ENCODE results near the gene GLYAT. TPM values are rescaled to one million over a fixed set of nuclear protein-coding genes. Genes with fewer than 3 reads are reported as not detected.

GLYAT gene
- total RNA-seq, 4 donors from 2014 or later = not detected

DNA sequence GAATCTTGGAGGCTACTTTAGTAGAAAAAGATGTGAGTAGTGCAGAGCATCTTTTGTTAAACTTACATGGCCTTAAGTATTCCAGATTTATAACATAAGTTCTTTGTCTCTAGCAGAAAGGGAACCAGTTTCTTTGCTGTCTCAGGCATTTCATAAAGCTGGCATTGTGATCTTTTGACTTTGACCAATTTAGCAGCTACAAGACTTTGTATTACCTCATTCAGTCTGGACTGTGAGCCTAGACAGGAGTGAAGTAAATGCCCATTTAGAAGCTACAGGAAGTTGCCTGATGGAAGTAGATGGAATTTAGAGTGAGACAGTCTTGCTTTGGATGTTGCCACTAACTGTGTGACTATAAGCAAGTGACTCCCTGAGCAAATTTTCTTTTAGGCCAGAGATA is 25.7 kb upstream of the GLYAT start:
- Histone ChIP-seq H3K9me3 (no peaks in the 10 kb centered on the region), H3K4me3 (no peak overlapping the region), H3K4me1 (no peaks in the 10 kb centered on the region), H3K27ac (no peak overlapping the region), H3K36me3 (no peaks in the 10 kb centered on the region), H3K27me3 (no peaks in the 10 kb centered on the region)
- intact Hi-C loops (cut with DNase I; ENCODE audit: low total_unique reads) = no loop called here
- no peak for TF ChIP-seq EP300 (IDR thresholded peaks at IDR 0.05; ENCODE audit: low read depth)
- TF ChIP-seq POLR2A (IDR thresholded peaks at IDR 0.05) = no peak
- TF ChIP-seq, protein P1, sequence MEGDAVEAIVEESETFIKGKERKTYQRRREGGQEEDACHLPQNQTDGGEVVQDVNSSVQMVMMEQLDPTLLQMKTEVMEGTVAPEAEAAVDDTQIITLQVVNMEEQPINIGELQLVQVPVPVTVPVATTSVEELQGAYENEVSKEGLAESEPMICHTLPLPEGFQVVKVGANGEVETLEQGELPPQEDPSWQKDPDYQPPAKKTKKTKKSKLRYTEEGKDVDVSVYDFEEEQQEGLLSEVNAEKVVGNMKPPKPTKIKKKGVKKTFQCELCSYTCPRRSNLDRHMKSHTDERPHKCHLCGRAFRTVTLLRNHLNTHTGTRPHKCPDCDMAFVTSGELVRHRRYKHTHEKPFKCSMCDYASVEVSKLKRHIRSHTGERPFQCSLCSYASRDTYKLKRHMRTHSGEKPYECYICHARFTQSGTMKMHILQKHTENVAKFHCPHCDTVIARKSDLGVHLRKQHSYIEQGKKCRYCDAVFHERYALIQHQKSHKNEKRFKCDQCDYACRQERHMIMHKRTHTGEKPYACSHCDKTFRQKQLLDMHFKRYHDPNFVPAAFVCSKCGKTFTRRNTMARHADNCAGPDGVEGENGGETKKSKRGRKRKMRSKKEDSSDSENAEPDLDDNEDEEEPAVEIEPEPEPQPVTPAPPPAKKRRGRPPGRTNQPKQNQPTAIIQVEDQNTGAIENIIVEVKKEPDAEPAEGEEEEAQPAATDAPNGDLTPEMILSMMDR (IDR thresholded peaks at IDR 0.05) = no peak
- TF ChIP-seq POLR2AphosphoS5 (IDR thresholded peaks at IDR 0.05) = no peak
- in situ Hi-C loops (cut with MboI; ENCODE audit: low pct_ligation_motif_present in 1 of 4, low pct_unique_long_range_greater_than_20kb in 1 of 4, low sequenced_read_pairs in 3 of 4) = no loop called here
- DNase-seq = no peak

DNA sequence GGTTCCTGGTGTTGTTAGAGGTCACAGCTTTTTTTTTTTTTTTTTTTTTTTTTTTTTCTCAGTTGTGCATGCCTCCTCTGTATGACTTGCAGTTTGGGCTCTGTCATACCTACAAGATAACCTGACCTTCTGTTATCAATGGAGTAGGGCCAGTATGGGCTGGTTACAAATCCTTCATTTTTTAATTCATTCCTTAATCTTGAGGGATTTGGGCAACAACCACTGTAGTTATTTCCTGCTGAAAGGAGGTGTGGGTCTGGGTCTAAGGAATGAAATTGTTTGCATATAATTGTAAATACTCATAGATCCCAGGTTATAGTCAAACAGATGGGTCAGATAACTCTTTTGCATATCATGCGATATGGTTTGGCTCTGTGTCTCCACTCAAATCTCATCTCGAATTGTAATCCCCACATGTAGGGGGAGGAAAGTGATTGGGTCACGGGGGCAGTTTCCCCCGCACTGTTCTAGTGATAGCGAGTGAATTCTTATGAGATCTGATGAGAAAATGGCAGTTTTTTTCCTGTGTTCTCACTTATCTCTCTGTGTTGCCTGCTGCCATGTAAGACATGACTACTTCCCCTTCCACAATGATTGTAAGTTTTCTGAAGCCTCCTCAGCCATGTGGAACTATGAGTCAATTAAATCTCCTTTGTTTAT is 14.1 kb upstream of the GLYAT start:
- in situ Hi-C loops (cut with MboI; ENCODE audit: low pct_ligation_motif_present in 1 of 4, low pct_unique_long_range_greater_than_20kb in 1 of 4, low sequenced_read_pairs in 3 of 4) (no loop called here), intact Hi-C loops (cut with DNase I; ENCODE audit: low total_unique reads) (no loop called here)
- DNase-seq = no peak
- WGBS, 2 donors (ENCODE audit: low coverage in 1 of 2) = 73% methylated on average over 5 of the region's 5 CpGs; no CpG with 5 or more reads in 1 of the 2 donors
- Histone ChIP-seq H3K27ac (no peak overlapping the region), H3K4me1 (no peaks in the 10 kb centered on the region), H3K27me3 (no peaks in the 10 kb centered on the region), H3K4me3 (no peak overlapping the region), H3K9me3 (peaks cover 0 to 11% of the 10 kb centered on the region in 2 donors), H3K36me3 (no peaks in the 10 kb centered on the region)
- TF ChIP-seq, protein P1 (IDR thresholded peaks at IDR 0.05) = no peak
- TF ChIP-seq POLR2A (IDR thresholded peaks at IDR 0.05) (no peak), POLR2AphosphoS5 (IDR thresholded peaks at IDR 0.05) (no peak)

DNA sequence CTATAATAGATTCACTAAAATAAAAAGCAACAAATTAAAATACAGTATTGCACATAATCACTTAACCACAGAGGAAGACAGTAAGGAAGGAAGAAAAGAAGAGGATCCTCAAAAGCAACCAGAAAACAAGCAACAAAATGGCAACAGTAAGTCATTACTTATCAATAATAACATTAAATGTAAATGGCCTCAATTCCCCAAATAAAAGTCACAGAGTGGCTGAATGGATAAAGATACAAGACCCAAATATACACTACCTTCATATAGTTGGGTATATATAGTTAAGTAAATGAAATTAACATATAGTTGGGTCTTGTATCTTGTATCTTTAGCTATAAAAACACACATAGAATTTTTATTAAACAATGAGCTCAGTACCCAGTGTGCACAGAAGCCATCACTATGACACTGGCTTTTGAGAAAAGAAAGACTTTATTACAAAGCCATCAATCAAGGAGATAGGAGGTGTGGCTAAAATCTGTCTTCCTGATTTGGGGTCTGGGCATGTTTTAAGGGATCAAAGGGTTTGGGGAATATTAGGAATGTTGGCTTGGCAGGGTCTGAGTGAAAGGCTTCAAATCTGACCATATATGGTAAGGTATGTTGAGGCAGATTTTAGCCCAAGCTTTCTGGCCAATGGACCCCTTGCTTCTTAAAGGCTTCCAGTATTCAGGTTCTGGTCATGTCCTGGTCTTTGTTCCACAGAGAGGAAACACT is 13.4 kb upstream of the GLYAT start:
- H3K9me3 ChIP-seq = peaks cover 0 to 11% of the 10 kb centered on the region in 2 donors
- H3K27me3 ChIP-seq = no peaks in the 10 kb centered on the region
- no peak for DNase-seq
- no peak overlapping the region for H3K4me3 ChIP-seq
- intact Hi-C loops (cut with DNase I; ENCODE audit: low total_unique reads) (no loop called here), in situ Hi-C loops (cut with MboI; ENCODE audit: low pct_ligation_motif_present in 1 of 4, low pct_unique_long_range_greater_than_20kb in 1 of 4, low sequenced_read_pairs in 3 of 4) (no loop called here)
- TF ChIP-seq POLR2AphosphoS5 (IDR thresholded peaks at IDR 0.05) (no peak), EP300 (IDR thresholded peaks at IDR 0.05; ENCODE audit: low read depth) (no peak)
- no peak overlapping the region for H3K27ac ChIP-seq
- H3K4me1 ChIP-seq = no peaks in the 10 kb centered on the region
- H3K36me3 ChIP-seq = no peaks in the 10 kb centered on the region

DNA sequence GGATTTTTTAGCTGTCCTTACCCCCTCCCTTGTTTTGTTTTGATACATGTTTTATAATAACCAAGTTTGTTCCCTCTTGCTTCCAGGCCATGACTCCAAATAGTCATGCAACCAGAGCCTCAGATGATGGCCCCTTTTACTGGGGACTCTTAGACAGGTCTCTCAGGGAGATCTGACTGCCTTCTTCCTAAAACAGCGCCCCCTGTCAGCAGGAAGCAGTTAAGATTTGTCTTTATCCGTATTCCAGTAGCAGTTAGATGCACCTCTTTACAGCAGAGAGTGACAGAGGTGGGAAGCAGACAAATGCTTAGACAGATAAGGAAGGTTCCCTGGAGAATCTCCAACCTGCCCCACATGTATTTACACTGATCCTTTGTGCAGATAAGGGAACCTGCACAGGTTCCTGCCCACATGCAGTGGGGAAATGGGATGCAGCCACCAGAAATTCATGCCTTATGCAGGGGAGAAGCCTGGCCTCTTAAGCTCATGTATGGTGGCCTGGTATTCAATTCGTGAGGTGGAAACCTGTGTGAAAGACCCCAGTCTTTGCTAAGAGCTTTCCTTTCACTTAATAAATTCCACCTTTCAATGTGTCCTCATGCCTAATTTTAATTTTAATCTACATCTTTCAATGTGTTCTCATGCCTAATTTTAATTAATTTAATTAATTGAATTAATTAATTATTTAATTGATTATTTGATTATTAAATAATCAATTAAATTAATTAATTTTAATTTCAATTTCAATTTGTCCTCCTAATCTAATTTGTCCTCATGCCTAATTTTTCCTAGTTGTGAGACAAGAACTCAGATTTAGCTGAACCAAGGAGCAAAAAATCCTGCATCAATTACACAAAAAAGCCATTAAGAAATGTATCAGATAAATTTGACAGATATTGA is 11.5 kb upstream of the GLYAT start:
- Histone ChIP-seq H3K9me3 (peaks cover 0 to 11% of the 10 kb centered on the region in 2 donors), H3K4me3 (no peak overlapping the region), H3K27me3 (no peaks in the 10 kb centered on the region), H3K36me3 (no peaks in the 10 kb centered on the region), H3K27ac (no peak overlapping the region), H3K4me1 (no peaks in the 10 kb centered on the region)
- TF ChIP-seq POLR2A (IDR thresholded peaks at IDR 0.05) (no peak), POLR2AphosphoS5 (IDR thresholded peaks at IDR 0.05) (no peak), EP300 (IDR thresholded peaks at IDR 0.05; ENCODE audit: low read depth) (no peak)
- TF ChIP-seq, protein P1 (IDR thresholded peaks at IDR 0.05) = no peak
- in situ Hi-C loops (cut with MboI; ENCODE audit: low pct_ligation_motif_present in 1 of 4, low pct_unique_long_range_greater_than_20kb in 1 of 4, low sequenced_read_pairs in 3 of 4) = no loop called here
- WGBS, 2 donors (ENCODE audit: low coverage in 1 of 2) = 62 to 82% methylated on average over 2 to 3 of the region's 3 CpGs
- DNase-seq = no peak
- intact Hi-C loops (cut with DNase I; ENCODE audit: low total_unique reads) = no loop called here
